Panc1 (cell line): Measurements from ENCODE around the gene TFCP2L1. TPM values are rescaled to one million over a fixed set of nuclear protein-coding genes. Genes with fewer than 3 reads are reported as not detected.

Source experiments
- ATAC-seq: fragments of 200-7000 bp; cut with Tn5 transposase; 2 replicates; pipeline ENCODE4 v1.9.1; 2020; ENCODE audit warnings: mild to moderate bottlenecking, moderate library complexity
- BruUV-seq: library from RNA; stranded (reverse); fragments of 400-500 nt; replicated peaks from 2 replicates; lab custom pipeline; 2021; lab: Mats Ljungman, UMichigan
- CTCF ChIA-PET: fragments of 300-600 bp; sonication (Branson Sonifier 250); formaldehyde crosslinking; loops from one replicate; lab custom pipeline; 2022; ENCODE audit warnings: antibody characterized with exemption; lab: Charles Lee
- POLR2A ChIA-PET: fragments of 300-600 bp; sonication (Branson Sonifier 250); formaldehyde crosslinking; loops from one replicate; lab custom pipeline; 2022; ENCODE audit warnings: antibody characterized with exemption; lab: Charles Lee
- DNase-seq: peaks from one replicate; pipeline ENCODE4 v3.0.0-alpha.2; 2010; ENCODE audit warnings: low read depth, low spot score
- H3K27ac ChIP-seq: 2 replicates; pipeline ENCODE4 v1.5.1; 2011; ENCODE audit warnings: mild to moderate bottlenecking, low read length, inconsistent platforms
- H3K27me3 ChIP-seq: fragments of 200-500 bp; sonication (Bioruptor generic); 2 replicates; pipeline ENCODE4 v1.6.0; 2014; ENCODE audit warnings: low read length, inconsistent platforms; ENCODE audit not compliant: control insufficient read depth, insufficient read depth
- H3K36me3 ChIP-seq: fragments of 200-500 bp; sonication (Bioruptor generic); 2 replicates; pipeline ENCODE4 v1.5.1; 2014; ENCODE audit warnings: inconsistent platforms, mild to moderate bottlenecking, low read length, moderate library complexity; ENCODE audit not compliant: control insufficient read depth, insufficient read depth
- H3K4me1 ChIP-seq: 2 replicates; pipeline ENCODE4 v1.5.1; 2011; ENCODE audit warnings: inconsistent platforms, mild to moderate bottlenecking, low read length, moderate library complexity; ENCODE audit not compliant: control insufficient read depth, insufficient read depth
- H3K4me3 ChIP-seq, 2 experiments: 2 replicates each; pipeline ENCODE4 v1.5.1; 2011 to 2012; ENCODE audit warnings: low read depth in 2 of 2, low read length in 2 of 2, mild to moderate bottlenecking in 2 of 2, inconsistent platforms in 1 of 2, moderate library complexity in 1 of 2
- H3K9me3 ChIP-seq: fragments of 200-500 bp; sonication (Bioruptor generic); 2 replicates; pipeline ENCODE4 v1.5.1; 2014; ENCODE audit warnings: low read depth, mild to moderate bottlenecking, inconsistent platforms, low read length, moderate library complexity; ENCODE audit not compliant: control insufficient read depth, insufficient read depth
- CTCF ChIP-seq: fragments of 450-650 bp; IDR thresholded peaks from 2 replicates; pipeline ENCODE4 v1.5.1; 2017; ENCODE audit warnings: mild to moderate bottlenecking
- POLR2AphosphoS5 ChIP-seq: IDR thresholded peaks from 2 replicates; pipeline ENCODE4 v1.6.1; 2012; ENCODE audit warnings: mild to moderate bottlenecking, low read depth, low read length, moderate library complexity
- REST ChIP-seq, 2 experiments: IDR thresholded peaks; 2 replicates each; pipeline ENCODE4 v1.6.1; 2011 to 2012; ENCODE audit warnings: low read depth in 2 of 2, control low read depth in 1 of 2, low read length in 1 of 2, mild to moderate bottlenecking in 1 of 2, moderate library complexity in 1 of 2; ENCODE audit not compliant: insufficient read depth in 1 of 2
- SIN3A ChIP-seq: IDR thresholded peaks from 2 replicates; pipeline ENCODE4 v1.6.1; 2012; ENCODE audit warnings: low read depth, mild to moderate bottlenecking, low read length, moderate library complexity, borderline replicate concordance; ENCODE audit not compliant: insufficient read depth
- TCF7L2 ChIP-seq: IDR thresholded peaks from 2 replicates; pipeline ENCODE4 v1.6.1; 2011; ENCODE audit warnings: mild to moderate bottlenecking, low read depth, low read length, inconsistent platforms
- in situ Hi-C: cut with HindIII; loops from 2 replicates; pipeline ENCODE4 v1.10.0; 2016; ENCODE audit warnings: low sequenced_read_pairs, low pct_unique_long_range_greater_than_20kb
- intact Hi-C: fragments of 100-400 bp; cut with micrococcal nuclease; formaldehyde crosslinking; loops from one replicate; pipeline ENCODE4 v1.10.0; 2022; ENCODE audit not compliant: unreplicated experiment
- total RNA-seq: library from RNA; stranded (reverse); gene quantifications from one replicate; pipeline ENCODE4 v1.2.1, GENCODE V29; 2021; ENCODE audit not compliant: unreplicated experiment

Gene TFCP2L1
- total RNA-seq, 1 experiment from 2014 or later, result 4.9 TPM

GRCh38 chr2:121200419-121201315 is 84.3 kb downstream of the TFCP2L1 start:
- intact Hi-C loops (no loop called here), in situ Hi-C loops (no loop called here)
- H3K27me3 ChIP-seq, result no peaks in the 10 kb centered on the region
- no TSS peak for BruUV-seq
- TF ChIP-seq TCF7L2, result no peak
- no peak for TF ChIP-seq REST (IDR thresholded peaks at IDR 0.05; ENCODE audit: insufficient read depth in 1 of 2, low read depth in 2 of 2, low read length in 1 of 2)
- no peak for TF ChIP-seq POLR2AphosphoS5
- TF ChIP-seq SIN3A, result no peak
- ChIA-PET CTCF (no interaction called here), POLR2A (interaction anchor here (0.7 kb wide), 1 partner anchor 755 kb away, joined by 4 read pairs; no protein-coding TSS in a partner anchor)
- no peaks in the 10 kb centered on the region for H3K36me3 ChIP-seq
- no peak overlapping the region for H3K27ac ChIP-seq
- no peaks in the 10 kb centered on the region for H3K9me3 ChIP-seq
- no peak for ATAC-seq
- no peak overlapping the region for H3K4me3 ChIP-seq
- no peaks in the 10 kb centered on the region for H3K4me1 ChIP-seq
- no peak for DNase-seq

- H3K4me3 ChIP-seq, result no peak overlapping the region
- intact Hi-C loops, result no loop called here
- BruUV-seq, result no TSS peak
These were observed 85.0 kb downstream of the TFCP2L1 start for GRCh38 chr2:121200011-121200347.

More at GRCh38 chr2:121200011-121200347, 85.0 kb downstream of the TFCP2L1 start:
- no peaks in the 10 kb centered on the region; the same call in 1 of the 2 replicates for H3K4me1 ChIP-seq
- POLR2A ChIA-PET, result no interaction called here
- in situ Hi-C loops, result no loop called here
- DNase-seq (no peak), ATAC-seq (no peak)
- H3K27me3 ChIP-seq, result no peaks in the 10 kb centered on the region
- H3K9me3 ChIP-seq, result no peaks in the 10 kb centered on the region
- H3K27ac ChIP-seq, result no peak overlapping the region
- TF ChIP-seq CTCF (no peak), POLR2AphosphoS5 (no peak)
- no peaks in the 10 kb centered on the region for H3K36me3 ChIP-seq
- CTCF ChIA-PET, result no interaction called here
